Stimulated activated naive CD8-positive, alpha-beta T cell treated with anti-CD3 and anti-CD28 coated beads, Interleukin-15, amount 100 ng/mL, for 72 hours (primary cell): ENCODE data around the gene OTP.

ENCODE experiments used
- ATAC-seq: fragments of 150-1000 bp; cut with Tn5 transposase; 2 replicates; pipeline ENCODE4 v1.10.0; 2021; ENCODE audit warnings: mild to moderate bottlenecking, moderate library complexity
- DNase-seq, 2 donors: peaks; one replicate each; pipeline ENCODE4 v3.0.0; 2021 to 2022
- H3K27ac Mint-ChIP-seq, 2 donors: one replicate each; pipeline ENCODE4 v1.8.0; 2022; ENCODE audit warnings: mild to moderate bottlenecking in 2 of 2, mixed read lengths in 2 of 2, moderate library complexity in 2 of 2
- H3K27me3 Mint-ChIP-seq: one replicate; pipeline ENCODE4 v1.8.0; 2022; ENCODE audit warnings: mixed read lengths
- H3K4me1 Mint-ChIP-seq: one replicate; pipeline ENCODE4 v1.8.0; 2022; ENCODE audit warnings: mild to moderate bottlenecking, mixed read lengths
- H3K4me3 Mint-ChIP-seq, 2 donors: one replicate each; pipeline ENCODE4 v1.8.0; 2022; ENCODE audit warnings: mild to moderate bottlenecking in 2 of 2, mixed read lengths in 2 of 2, moderate library complexity in 1 of 2
- H3K9me3 Mint-ChIP-seq, 2 donors: one replicate each; pipeline ENCODE4 v1.8.0; 2022; ENCODE audit warnings: mixed read lengths in 2 of 2

Gene OTP

GRCh38 chr5:77643654-77644370 lies 5.3 kb upstream of the OTP start:
- Mint-ChIP-seq H3K4me1 (peaks cover 46% of the 10 kb centered on the region), H3K27me3 (peaks cover 98% of the 10 kb centered on the region), H3K27ac (no peak overlapping the region), H3K4me3 (peak overlapping the region; percentile 58 to 76), H3K9me3 (peaks cover 5 to 13% of the 10 kb centered on the region in 2 donors)
- no peak for DNase-seq
- ATAC-seq = no peak

- H3K4me3 Mint-ChIP-seq = peak overlapping the region; percentile 58 to 76
- ATAC-seq = no peak
- H3K27ac Mint-ChIP-seq = no peak overlapping the region
- DNase-seq = no peak
- H3K27me3 Mint-ChIP-seq = peaks cover 97% of the 10 kb centered on the region
- H3K9me3 Mint-ChIP-seq = peaks cover under 1 to 7% of the 10 kb centered on the region in 2 donors
- peaks cover 50% of the 10 kb centered on the region for H3K4me1 Mint-ChIP-seq
These were observed 4.5 kb upstream of the OTP start for GRCh38 chr5:77642738-77643653.

- Mint-ChIP-seq H3K9me3 (peaks cover 0 to 12% of the 10 kb centered on the region in 2 donors), H3K27ac (no peak overlapping the region), H3K27me3 (peaks cover 97% of the 10 kb centered on the region), H3K4me3 (no peak overlapping the region), H3K4me1 (peaks cover 58% of the 10 kb centered on the region)
- DNase-seq = no peak
- no peak for ATAC-seq
These were observed 3.6 kb upstream of the OTP start for GRCh38 chr5:77641963-77642737.

GRCh38 chr5:77641397-77641943 lies 3.0 kb upstream of the OTP start:
- peaks cover 61% of the 10 kb centered on the region for H3K4me1 Mint-ChIP-seq
- no peak overlapping the region for H3K4me3 Mint-ChIP-seq
- ATAC-seq = no peak
- no peak overlapping the region for H3K27ac Mint-ChIP-seq
- DNase-seq = no peak
- H3K27me3 Mint-ChIP-seq = peaks cover 97% of the 10 kb centered on the region
- peaks cover 0 to 14% of the 10 kb centered on the region in 2 donors for H3K9me3 Mint-ChIP-seq

DNA sequence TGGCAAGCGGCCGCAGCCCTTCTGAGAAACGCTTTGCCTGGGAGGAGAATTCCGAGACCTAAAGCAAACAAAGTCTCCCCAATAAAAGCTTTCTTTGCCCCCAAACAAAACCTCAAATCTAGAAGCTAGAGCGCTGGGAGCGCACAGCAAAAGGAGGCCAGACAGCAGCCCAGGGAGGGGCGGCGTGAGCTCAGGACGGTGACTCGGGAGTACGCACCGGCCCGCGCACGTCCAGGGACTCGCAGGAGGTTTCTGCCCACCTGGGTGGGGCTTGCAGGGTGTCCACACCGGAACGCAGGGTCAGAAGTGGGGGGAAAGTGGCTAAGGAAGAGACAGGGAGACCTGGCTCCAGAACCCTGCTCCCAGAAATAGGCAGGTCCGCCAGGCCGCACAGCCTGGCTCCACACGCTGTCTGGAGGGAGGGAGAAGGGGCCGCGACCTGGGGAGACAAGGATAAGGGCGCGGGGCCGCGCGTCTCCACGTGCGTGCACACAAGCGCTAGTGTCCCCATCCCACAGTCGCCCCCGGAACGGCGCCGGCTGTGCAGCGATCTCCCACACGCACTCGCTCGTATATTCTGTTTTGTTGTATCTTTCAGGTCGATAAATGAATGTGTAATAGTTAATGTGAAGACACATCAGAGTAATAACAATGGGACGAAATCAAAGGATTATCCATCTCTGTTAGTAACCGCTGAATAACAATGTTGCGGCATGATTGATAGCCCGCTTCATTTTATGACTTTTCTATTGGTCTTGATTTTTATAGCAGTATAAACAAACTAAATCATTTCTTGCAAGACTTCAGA lies 2.3 kb upstream of the OTP start:
- DNase-seq = no peak
- Mint-ChIP-seq H3K9me3 (peaks cover 0 to 20% of the 10 kb centered on the region in 2 donors), H3K27me3 (peaks cover 97% of the 10 kb centered on the region), H3K4me1 (peaks cover 67% of the 10 kb centered on the region), H3K27ac (peak overlapping the region in 1 of 2 donors; percentile 97), H3K4me3 (peak overlapping the region; percentile 30 to 58)
- no peak for ATAC-seq

- H3K4me1 Mint-ChIP-seq = peaks cover 57% of the 10 kb centered on the region
- H3K9me3 Mint-ChIP-seq = peaks cover 0 to 20% of the 10 kb centered on the region in 2 donors
- H3K4me3 Mint-ChIP-seq = peak overlapping the region; percentile 66
- peaks cover 83% of the 10 kb centered on the region for H3K27me3 Mint-ChIP-seq
- peak; percentile 74 for ATAC-seq
- peak overlapping the region in 1 of 2 donors; percentile 90 for H3K27ac Mint-ChIP-seq
- peak in 1 of 2 donors; percentile 28 for DNase-seq
These were observed 504 bp upstream of the OTP start for GRCh38 chr5:77638763-77639671.

- Mint-ChIP-seq H3K27me3 (peaks cover 82% of the 10 kb centered on the region), H3K9me3 (peaks cover 0 to 27% of the 10 kb centered on the region in 2 donors), H3K4me3 (peak overlapping the region; percentile 53 to 61), H3K27ac (peak overlapping the region in 1 of 2 donors; percentile 59), H3K4me1 (peaks cover 53% of the 10 kb centered on the region)
- no peak for ATAC-seq
- no peak for DNase-seq
These were observed 1.1 kb downstream of the OTP start for GRCh38 chr5:77637170-77637997.

GRCh38 chr5:77636641-77637169 lies 1.8 kb downstream of the OTP start:
- ATAC-seq (no peak), DNase-seq (no peak)
- H3K27ac Mint-ChIP-seq = no peak overlapping the region
- peaks cover 0 to 28% of the 10 kb centered on the region in 2 donors for H3K9me3 Mint-ChIP-seq
- peaks cover 82% of the 10 kb centered on the region for H3K27me3 Mint-ChIP-seq
- H3K4me3 Mint-ChIP-seq = no peak overlapping the region
- peaks cover 54% of the 10 kb centered on the region for H3K4me1 Mint-ChIP-seq

GRCh38 chr5:77635917-77636640 lies 2.4 kb downstream of the OTP start:
- Mint-ChIP-seq H3K27ac (no peak overlapping the region), H3K4me1 (peaks cover 53% of the 10 kb centered on the region), H3K4me3 (no peak overlapping the region), H3K27me3 (peaks cover 82% of the 10 kb centered on the region), H3K9me3 (peaks cover 0 to 28% of the 10 kb centered on the region in 2 donors)
- DNase-seq = no peak
- ATAC-seq = no peak

DNA sequence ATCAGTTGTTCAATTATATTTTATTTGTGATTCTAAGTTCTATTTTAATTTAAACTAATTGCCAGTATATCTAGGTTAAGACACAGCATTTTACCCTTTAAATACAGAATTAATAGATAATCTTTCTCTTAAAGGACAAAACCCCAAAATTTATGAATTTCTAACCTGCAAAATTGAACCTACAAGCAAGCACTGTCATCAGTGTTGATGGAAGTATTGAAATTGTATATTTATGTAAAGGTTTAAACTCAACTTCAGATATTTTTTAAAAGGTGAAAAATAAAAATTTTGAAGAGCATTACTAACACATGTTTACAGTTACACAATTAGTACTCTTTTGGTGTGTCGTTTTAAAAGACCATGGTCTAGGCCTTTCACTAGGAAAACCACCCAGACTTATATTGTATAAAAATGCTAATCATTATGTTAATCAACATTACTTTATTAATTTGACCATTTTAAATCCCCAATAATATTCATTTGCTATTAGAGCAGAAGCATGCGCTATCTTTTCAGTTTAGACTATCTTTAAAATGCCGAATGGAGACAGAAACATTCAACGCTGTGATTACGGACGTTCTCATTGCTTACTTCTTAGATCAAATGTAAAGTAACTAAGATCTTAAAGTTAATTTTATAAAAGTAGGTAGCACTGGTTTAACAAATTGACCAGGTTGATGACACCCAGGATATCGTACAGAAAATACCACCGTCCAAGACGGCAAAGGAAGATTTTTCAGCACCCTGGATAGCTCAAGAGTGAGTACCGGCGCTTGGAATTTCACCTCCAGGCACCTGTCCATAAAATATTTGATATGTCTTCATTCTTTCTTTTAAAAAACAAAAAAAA lies 3.2 kb downstream of the OTP start:
- Mint-ChIP-seq H3K27ac (no peak overlapping the region), H3K9me3 (peaks cover 0 to 21% of the 10 kb centered on the region in 2 donors), H3K27me3 (peaks cover 82% of the 10 kb centered on the region), H3K4me1 (peaks cover 50% of the 10 kb centered on the region), H3K4me3 (no peak overlapping the region)
- DNase-seq (no peak), ATAC-seq (no peak)

- Mint-ChIP-seq H3K4me1 (peaks cover 48% of the 10 kb centered on the region), H3K9me3 (peaks cover 0 to 21% of the 10 kb centered on the region in 2 donors), H3K27me3 (peaks cover 82% of the 10 kb centered on the region), H3K27ac (no peak overlapping the region), H3K4me3 (no peak overlapping the region)
- no peak for ATAC-seq
- no peak for DNase-seq
These were observed 4.8 kb downstream of the OTP start for GRCh38 chr5:77633709-77634108.
